ENCODE results near the gene NPAS3.

The NPAS3 gene

GRCh38 chr14:33098016-33098415, 159.3 kb downstream of the NPAS3 start:
- DNase-seq (ENCODE audit: low spot score) = no peak
- TF ChIP-seq, protein P1, sequence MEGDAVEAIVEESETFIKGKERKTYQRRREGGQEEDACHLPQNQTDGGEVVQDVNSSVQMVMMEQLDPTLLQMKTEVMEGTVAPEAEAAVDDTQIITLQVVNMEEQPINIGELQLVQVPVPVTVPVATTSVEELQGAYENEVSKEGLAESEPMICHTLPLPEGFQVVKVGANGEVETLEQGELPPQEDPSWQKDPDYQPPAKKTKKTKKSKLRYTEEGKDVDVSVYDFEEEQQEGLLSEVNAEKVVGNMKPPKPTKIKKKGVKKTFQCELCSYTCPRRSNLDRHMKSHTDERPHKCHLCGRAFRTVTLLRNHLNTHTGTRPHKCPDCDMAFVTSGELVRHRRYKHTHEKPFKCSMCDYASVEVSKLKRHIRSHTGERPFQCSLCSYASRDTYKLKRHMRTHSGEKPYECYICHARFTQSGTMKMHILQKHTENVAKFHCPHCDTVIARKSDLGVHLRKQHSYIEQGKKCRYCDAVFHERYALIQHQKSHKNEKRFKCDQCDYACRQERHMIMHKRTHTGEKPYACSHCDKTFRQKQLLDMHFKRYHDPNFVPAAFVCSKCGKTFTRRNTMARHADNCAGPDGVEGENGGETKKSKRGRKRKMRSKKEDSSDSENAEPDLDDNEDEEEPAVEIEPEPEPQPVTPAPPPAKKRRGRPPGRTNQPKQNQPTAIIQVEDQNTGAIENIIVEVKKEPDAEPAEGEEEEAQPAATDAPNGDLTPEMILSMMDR (conservative IDR thresholded peaks at IDR 0.05; ENCODE audit: low read depth) = no peak

DNA sequence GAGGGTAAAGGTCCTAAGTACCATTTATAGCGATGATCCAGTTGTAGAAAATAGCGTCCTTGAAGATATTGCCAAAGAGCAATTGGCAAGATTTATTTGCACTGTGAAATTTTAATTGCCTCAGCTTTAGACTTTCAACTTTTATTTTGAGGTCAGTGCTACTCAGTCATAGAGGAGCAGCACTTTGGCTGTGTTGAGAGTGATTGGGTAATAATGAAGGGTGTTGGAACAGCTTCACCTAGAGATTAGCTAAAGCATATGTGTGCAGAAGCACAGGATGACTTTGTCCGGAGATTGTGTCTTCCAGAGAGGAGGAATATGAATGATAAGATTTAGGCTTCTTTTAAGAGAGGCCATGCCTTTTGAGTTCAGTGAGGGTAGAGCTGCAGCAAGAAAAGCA, 164.8 kb downstream of the NPAS3 start:
- no peak overlapping the region for H3K27ac ChIP-seq
- ChIA-PET POLR2A (ENCODE audit: low non-redundant PET) (no interaction called here), CTCF (no interaction called here)
- TF ChIP-seq, protein P1 (conservative IDR thresholded peaks at IDR 0.05; ENCODE audit: low read depth) = no peak
- DNase-seq (ENCODE audit: low spot score) = no peak

More at GRCh38 chr14:33098016-33098415, 159.3 kb downstream of the NPAS3 start:
- H3K27ac ChIP-seq = no peak overlapping the region
- CTCF ChIA-PET = no interaction called here
- POLR2A ChIA-PET (ENCODE audit: low non-redundant PET) = no interaction called here

DNA sequence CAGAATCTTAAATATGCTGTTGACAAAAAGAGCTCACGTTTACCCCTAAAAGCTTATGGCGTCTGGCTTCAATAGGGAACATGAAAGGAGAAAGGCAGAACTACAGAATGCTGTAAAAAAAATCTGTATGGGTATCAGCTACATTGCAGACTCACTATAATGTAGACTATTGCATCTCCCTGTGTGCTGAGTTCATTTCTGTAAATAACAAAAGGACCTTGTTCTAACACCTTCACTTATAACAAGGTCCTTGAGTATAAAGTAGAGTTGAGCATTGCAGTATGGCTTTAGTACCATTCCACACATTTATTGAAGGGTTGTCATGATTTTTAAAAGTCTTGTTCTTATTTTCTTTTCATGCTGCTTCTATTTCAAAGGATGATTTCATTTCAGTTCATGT, 165.3 kb downstream of the NPAS3 start:
- CTCF ChIA-PET = no interaction called here
- no peak overlapping the region for H3K27ac ChIP-seq
- POLR2A ChIA-PET (ENCODE audit: low non-redundant PET) = no interaction called here
- TF ChIP-seq, protein P1 (conservative IDR thresholded peaks at IDR 0.05; ENCODE audit: low read depth) = no peak
- no peak for DNase-seq (ENCODE audit: low spot score)

GRCh38 chr14:33110737-33111443, 172.2 kb downstream of the NPAS3 start:
- no peak for DNase-seq (ENCODE audit: low spot score)
- ChIA-PET POLR2A (ENCODE audit: low non-redundant PET) (no interaction called here), CTCF (no interaction called here)
- no peak overlapping the region for H3K27ac ChIP-seq
- TF ChIP-seq, protein P1 (conservative IDR thresholded peaks at IDR 0.05; ENCODE audit: low read depth) = no peak

DNA sequence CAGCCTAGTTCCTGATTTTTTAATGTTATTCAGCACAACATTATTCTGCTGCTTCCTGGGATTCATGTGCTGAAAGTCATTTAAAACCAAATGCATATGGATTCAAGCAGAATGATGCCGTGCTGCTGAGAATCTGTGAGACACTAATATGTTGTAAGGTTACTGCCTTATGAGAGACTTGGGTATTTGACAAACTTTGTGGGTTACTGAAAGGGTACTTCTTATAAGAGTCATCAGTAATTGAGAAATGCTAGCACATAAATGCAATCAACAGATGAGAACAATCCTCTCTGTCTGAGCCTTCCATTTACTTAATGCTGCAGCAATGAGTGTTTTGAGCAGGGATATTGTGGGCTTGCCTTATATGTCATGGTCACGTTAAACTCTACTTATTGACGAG, 175.7 kb downstream of the NPAS3 start:
- ChIA-PET CTCF (no interaction called here), POLR2A (ENCODE audit: low non-redundant PET) (no interaction called here)
- no peak for DNase-seq (ENCODE audit: low spot score)
- TF ChIP-seq, protein P1 (conservative IDR thresholded peaks at IDR 0.05; ENCODE audit: low read depth) = no peak
- H3K27ac ChIP-seq = no peak overlapping the region

DNA sequence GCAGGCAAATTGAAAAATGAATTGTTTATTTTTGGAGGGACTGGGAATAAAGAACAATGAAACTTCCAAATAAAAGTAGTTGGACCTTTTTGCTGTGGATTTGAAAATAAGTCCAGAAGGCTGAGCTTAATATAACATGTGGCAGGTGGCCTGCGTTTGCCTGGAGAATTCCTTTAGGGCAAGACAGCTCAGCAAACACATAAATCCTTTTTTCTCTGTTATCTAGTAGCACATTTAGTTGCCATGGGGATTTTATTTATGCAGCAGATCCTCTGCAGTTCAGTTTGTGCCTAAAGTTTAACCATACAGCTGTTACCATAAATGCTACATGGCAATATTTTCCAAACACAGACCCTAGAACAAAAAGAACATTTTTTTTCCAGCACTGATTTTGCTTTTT, 180.0 kb downstream of the NPAS3 start:
- no peak overlapping the region for H3K27ac ChIP-seq
- TF ChIP-seq, protein P1 (conservative IDR thresholded peaks at IDR 0.05; ENCODE audit: low read depth) = no peak
- no peak for DNase-seq (ENCODE audit: low spot score)
- POLR2A ChIA-PET (ENCODE audit: low non-redundant PET) = no interaction called here
- CTCF ChIA-PET = no interaction called here

Data from RWPE1 (cell line).